ENCODE data around the gene CA5B. TPM values are rescaled to one million over a fixed set of nuclear protein-coding genes. Genes with fewer than 3 reads are reported as not detected.
"Not testable (repeated sequence)": the region's sequence is repeated elsewhere in the genome, so short reads cannot be mapped to it uniquely, and the experiment has no call there.

CA5B gene
- total and polyA plus RNA-seq, 4 donors, result 3.0 to 46.4 (median 19.7) TPM

DNA sequence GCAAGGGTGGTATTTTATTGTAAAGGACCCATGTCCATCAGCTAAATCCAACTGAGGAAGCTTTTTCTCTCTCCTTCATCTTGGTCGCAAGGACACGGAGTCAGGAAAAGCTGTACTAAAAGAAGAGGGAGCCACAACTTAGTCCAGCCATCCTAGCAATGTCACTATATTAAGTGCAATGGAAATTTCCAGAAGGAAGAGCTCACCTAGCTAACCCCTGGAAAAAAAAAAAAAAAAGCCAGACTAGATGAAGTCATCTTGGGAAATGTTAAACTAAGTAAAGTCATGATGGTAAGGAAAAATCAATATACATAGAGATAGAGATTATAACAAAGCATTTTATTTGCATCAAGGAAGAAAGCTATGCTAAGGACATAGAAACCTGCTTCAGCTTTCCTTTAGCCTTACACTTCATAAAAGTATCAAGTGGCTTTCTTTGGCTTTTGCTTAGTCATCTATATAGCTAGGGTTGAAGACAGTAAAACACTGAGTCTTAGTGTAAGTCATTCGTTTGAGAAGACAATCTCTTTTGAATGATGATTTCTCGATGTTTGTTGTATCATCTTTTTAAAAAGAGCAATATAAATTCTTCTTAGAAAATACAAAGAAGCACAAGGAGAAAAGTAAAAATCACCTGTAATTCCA, 18.6 kb upstream of the CA5B start:
- no peaks in the 10 kb centered on the region for H3K4me1 ChIP-seq (ENCODE audit: control insufficient read depth in 1 of 2, insufficient read depth in 2 of 2, low read length in 2 of 2)
- 85 to 88% methylated on average over 4 of the region's 4 CpGs for WGBS, 2 donors
- H3K9me3 ChIP-seq (ENCODE audit: control insufficient read depth, low read length), result no peaks in the 10 kb centered on the region
- no peaks in the 10 kb centered on the region for H3K36me3 ChIP-seq (ENCODE audit: control insufficient read depth in 1 of 2, insufficient read depth in 2 of 2, low read length in 1 of 2)
- no peaks in the 10 kb centered on the region for H3K27me3 ChIP-seq (ENCODE audit: control insufficient read depth in 1 of 2, insufficient read depth in 2 of 2, low read length in 1 of 2)
- H3K27ac ChIP-seq (ENCODE audit: low read depth in 1 of 2, low read length in 2 of 2), result no peak overlapping the region
- no peak overlapping the region for H3K4me3 ChIP-seq (ENCODE audit: low read length in 2 of 2)
- ATAC-seq (ENCODE audit: low FRiP score) (no peak), DNase-seq (no peak)
- intact Hi-C loops (cut with DNase I), result no loop called here

DNA sequence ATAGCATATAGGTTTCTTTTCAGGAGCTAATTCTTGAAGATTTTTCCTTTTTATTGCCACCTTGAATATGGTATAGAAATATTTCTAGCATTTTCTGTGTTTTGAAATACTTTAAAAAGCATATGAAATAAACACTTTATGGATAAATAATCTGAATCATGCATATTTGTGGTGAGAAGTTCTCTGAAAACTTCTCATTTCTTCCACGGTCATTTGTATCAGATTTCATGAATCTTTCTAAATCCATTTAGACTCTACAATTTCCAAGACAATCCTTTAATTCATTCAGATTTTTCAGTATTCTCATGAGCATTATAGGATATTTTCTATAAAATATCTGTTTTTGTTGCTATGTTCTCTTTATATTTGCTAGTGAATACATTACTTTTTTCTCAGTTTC, 16.2 kb upstream of the CA5B start:
- Histone ChIP-seq H3K4me1 (ENCODE audit: control insufficient read depth in 1 of 2, insufficient read depth in 2 of 2, low read length in 2 of 2) (no peaks in the 10 kb centered on the region), H3K4me3 (ENCODE audit: low read length in 2 of 2) (no peak overlapping the region), H3K9me3 (ENCODE audit: control insufficient read depth, low read length) (no peaks in the 10 kb centered on the region), H3K27ac (ENCODE audit: low read depth in 1 of 2, low read length in 2 of 2) (no peak overlapping the region), H3K36me3 (ENCODE audit: control insufficient read depth in 1 of 2, insufficient read depth in 2 of 2, low read length in 1 of 2) (no peaks in the 10 kb centered on the region), H3K27me3 (ENCODE audit: control insufficient read depth in 1 of 2, insufficient read depth in 2 of 2, low read length in 1 of 2) (no peaks in the 10 kb centered on the region)
- DNase-seq (no peak), ATAC-seq (ENCODE audit: low FRiP score) (no peak)
- intact Hi-C loops (cut with DNase I), result no loop called here
- 0 to 42% methylated on average over 1 of the region's 1 CpG for WGBS, 2 donors

DNA sequence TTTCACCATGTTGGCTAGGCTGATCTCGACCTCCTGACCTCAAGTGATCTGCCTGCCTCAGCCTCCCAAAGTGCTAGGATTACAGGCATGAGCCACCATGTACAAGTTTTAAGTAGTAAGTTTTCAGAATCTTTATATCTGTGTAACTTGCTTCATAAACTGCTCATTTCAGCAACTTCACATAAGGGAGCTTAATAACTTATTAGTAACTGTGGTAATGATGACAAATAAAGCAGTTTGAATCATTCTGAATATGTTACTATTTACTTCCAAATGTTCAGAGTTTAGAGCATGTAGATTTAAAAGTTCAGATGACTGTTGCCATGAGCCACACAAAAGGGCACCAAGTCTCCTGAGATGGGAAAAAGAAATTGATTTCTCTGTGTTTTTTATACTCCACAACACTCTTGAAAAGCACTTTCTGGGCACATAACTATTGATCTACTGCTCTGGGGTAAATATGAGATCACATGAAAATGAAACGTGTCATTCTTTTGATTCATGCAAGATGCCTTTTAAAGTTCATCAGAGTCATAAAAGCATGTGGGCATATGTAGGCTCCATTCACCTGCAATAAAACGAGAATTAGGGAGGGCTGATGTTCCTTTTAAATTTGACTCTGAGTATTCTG, 14.1 kb upstream of the CA5B start:
- no peaks in the 10 kb centered on the region for H3K4me1 ChIP-seq (ENCODE audit: control insufficient read depth in 1 of 2, insufficient read depth in 2 of 2, low read length in 2 of 2)
- DNase-seq (no peak), ATAC-seq (ENCODE audit: low FRiP score) (no peak)
- H3K4me3 ChIP-seq (ENCODE audit: low read length in 2 of 2), result no peak overlapping the region
- H3K27ac ChIP-seq (ENCODE audit: low read depth in 1 of 2, low read length in 2 of 2), result no peak overlapping the region
- H3K36me3 ChIP-seq (ENCODE audit: control insufficient read depth in 1 of 2, insufficient read depth in 2 of 2, low read length in 1 of 2), result no peaks in the 10 kb centered on the region
- no peaks in the 10 kb centered on the region for H3K9me3 ChIP-seq (ENCODE audit: control insufficient read depth, low read length)
- intact Hi-C loops (cut with DNase I), result no loop called here
- 88 to 91% methylated on average over 3 of the region's 3 CpGs for WGBS, 2 donors
- H3K27me3 ChIP-seq (ENCODE audit: control insufficient read depth in 1 of 2, insufficient read depth in 2 of 2, low read length in 1 of 2), result no peaks in the 10 kb centered on the region

DNA sequence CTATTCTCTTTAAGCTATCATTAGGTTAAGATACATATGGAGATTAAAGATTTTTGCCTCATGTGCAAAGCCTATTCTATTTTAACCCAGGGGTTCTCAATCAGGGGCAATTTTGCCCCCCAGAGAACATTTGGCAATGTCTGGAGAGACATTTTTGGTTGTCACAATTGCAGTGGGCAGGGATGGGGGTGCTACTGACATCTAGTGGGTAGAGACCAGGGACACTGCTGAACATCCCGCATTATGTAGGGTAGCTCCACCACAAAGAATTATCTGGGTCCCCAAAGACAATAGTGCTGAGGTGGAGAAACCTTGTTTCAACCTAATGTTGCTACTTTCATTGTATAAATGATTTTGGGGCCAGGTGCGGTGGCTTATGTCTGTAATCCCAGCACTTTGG, 13.2 kb upstream of the CA5B start:
- intact Hi-C loops (cut with DNase I), result no loop called here
- Histone ChIP-seq H3K36me3 (ENCODE audit: control insufficient read depth in 1 of 2, insufficient read depth in 2 of 2, low read length in 1 of 2) (no peaks in the 10 kb centered on the region), H3K27ac (ENCODE audit: low read depth in 1 of 2, low read length in 2 of 2) (no peak overlapping the region), H3K4me3 (ENCODE audit: low read length in 2 of 2) (no peak overlapping the region), H3K27me3 (ENCODE audit: control insufficient read depth in 1 of 2, insufficient read depth in 2 of 2, low read length in 1 of 2) (no peaks in the 10 kb centered on the region), H3K9me3 (ENCODE audit: control insufficient read depth, low read length) (no peaks in the 10 kb centered on the region), H3K4me1 (ENCODE audit: control insufficient read depth in 1 of 2, insufficient read depth in 2 of 2, low read length in 2 of 2) (no peaks in the 10 kb centered on the region)
- ATAC-seq (ENCODE audit: low FRiP score) (no peak), DNase-seq (no peak)
- 99 to 100% methylated on average over 2 of the region's 2 CpGs for WGBS, 2 donors

DNA sequence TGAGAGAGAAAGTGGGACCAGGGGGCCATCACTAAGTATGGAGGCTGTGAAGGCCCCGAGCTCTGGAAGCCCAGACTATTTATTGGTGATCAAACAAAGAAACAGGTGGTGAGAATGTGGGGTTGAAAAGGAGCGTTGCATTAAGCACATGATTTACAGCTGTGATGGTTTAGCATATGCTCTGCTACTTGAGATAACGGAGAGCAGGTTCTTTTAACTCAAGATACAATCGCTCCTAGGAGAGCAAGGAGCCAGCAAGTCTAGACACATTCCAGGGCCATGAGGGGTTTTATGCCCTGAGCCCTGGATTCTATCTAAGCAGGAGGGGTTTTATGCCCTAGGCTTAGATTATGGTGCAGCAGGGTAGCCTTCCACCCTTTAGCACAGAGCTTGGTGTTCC, 6.7 kb upstream of the CA5B start:
- H3K27me3 ChIP-seq (ENCODE audit: control insufficient read depth in 1 of 2, insufficient read depth in 2 of 2, low read length in 1 of 2); intact Hi-C loops (cut with DNase I); H3K27ac ChIP-seq (ENCODE audit: low read depth in 1 of 2, low read length in 2 of 2); H3K4me1 ChIP-seq (ENCODE audit: control insufficient read depth in 1 of 2, insufficient read depth in 2 of 2, low read length in 2 of 2); H3K4me3 ChIP-seq (ENCODE audit: low read length in 2 of 2); DNase-seq; H3K36me3 ChIP-seq (ENCODE audit: control insufficient read depth in 1 of 2, insufficient read depth in 2 of 2, low read length in 1 of 2); H3K9me3 ChIP-seq (ENCODE audit: control insufficient read depth, low read length); ATAC-seq (ENCODE audit: low FRiP score): not testable (repeated sequence)
- WGBS, 2 donors, result 84 to 93% methylated on average over 4 of the region's 4 CpGs

DNA sequence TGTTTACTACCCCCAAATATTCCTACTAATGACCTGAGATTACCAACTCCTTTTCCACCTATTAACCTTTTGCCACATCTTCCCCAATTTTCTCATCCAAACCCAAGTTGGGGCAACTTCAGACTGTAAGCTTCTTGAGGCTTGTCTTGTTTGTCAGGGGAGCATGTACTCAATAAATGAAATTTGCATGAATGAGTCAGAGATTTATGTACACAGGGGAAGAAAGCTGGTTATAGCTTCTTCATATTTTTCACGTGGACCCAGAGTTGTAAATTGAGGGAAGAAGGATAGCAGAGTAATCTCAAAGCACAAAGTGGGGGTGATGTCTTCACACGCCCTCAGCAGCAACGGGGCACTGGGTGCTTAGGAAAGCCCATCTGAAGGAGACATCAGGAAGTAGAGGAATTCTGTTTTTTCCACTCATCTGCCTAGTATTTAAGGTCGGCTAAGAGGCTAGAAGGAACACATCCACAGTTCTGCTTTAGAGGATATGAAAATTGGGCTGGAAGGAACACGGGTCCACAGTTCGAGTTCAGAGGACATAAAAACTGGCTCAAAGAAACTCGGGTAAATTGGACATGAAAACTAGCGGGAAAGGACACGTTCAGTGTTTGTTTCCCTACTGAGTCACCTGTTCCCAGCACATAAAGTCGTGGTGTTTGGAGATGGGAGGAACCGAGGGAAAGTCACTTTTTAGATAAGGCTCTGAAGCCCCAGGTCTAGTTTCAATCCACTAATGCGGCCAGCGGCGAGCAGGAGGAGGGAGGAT, 696 bp upstream of the CA5B start:
- Histone ChIP-seq H3K27me3 (ENCODE audit: control insufficient read depth in 1 of 2, insufficient read depth in 2 of 2, low read length in 1 of 2) (no peaks in the 10 kb centered on the region), H3K27ac (ENCODE audit: low read depth in 1 of 2, low read length in 2 of 2) (no peak overlapping the region), H3K4me1 (ENCODE audit: control insufficient read depth in 1 of 2, insufficient read depth in 2 of 2, low read length in 2 of 2) (no peaks in the 10 kb centered on the region), H3K9me3 (ENCODE audit: control insufficient read depth, low read length) (no peaks in the 10 kb centered on the region), H3K36me3 (ENCODE audit: control insufficient read depth in 1 of 2, insufficient read depth in 2 of 2, low read length in 1 of 2) (no peaks in the 10 kb centered on the region), H3K4me3 (ENCODE audit: low read length in 2 of 2) (peak overlapping the region in 1 of 2 donors; percentile 6)
- WGBS, 2 donors, result 3 to 22% methylated on average over 14 of the region's 14 CpGs
- ATAC-seq (ENCODE audit: low FRiP score) (no peak), DNase-seq (no peak)
- intact Hi-C loops (cut with DNase I), result no loop called here

DNA sequence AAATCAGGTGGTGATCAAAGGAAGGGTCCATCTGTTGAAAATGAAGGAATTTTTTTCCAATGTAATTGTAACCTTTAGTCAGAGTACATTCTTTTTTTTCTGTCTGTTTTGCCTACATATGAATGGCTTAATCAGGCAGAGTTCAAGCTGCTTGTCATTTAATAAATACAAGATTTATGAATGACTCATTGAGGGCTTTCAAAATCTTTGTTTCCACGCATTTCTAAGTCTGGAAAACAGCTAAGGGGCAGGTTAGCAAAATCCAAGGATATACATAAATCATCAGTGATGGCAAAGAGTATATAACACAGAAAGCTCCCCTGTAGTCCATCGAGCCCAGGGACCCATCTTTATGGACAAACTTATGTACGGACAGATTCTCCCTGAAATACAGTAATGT, 1.8 kb downstream of the CA5B start:
- H3K4me3 ChIP-seq (ENCODE audit: low read length in 2 of 2), result no peak overlapping the region
- no peak overlapping the region for H3K27ac ChIP-seq (ENCODE audit: low read depth in 1 of 2, low read length in 2 of 2)
- no peaks in the 10 kb centered on the region for H3K36me3 ChIP-seq (ENCODE audit: control insufficient read depth in 1 of 2, insufficient read depth in 2 of 2, low read length in 1 of 2)
- no peaks in the 10 kb centered on the region for H3K27me3 ChIP-seq (ENCODE audit: control insufficient read depth in 1 of 2, insufficient read depth in 2 of 2, low read length in 1 of 2)
- WGBS, 2 donors, result 68 to 88% methylated on average over 3 of the region's 3 CpGs
- H3K4me1 ChIP-seq (ENCODE audit: control insufficient read depth in 1 of 2, insufficient read depth in 2 of 2, low read length in 2 of 2), result peaks cover 0 to 2% of the 10 kb centered on the region in 2 donors
- no peaks in the 10 kb centered on the region for H3K9me3 ChIP-seq (ENCODE audit: control insufficient read depth, low read length)
- DNase-seq (no peak), ATAC-seq (ENCODE audit: low FRiP score) (no peak)
- intact Hi-C loops (cut with DNase I), result no loop called here

DNA sequence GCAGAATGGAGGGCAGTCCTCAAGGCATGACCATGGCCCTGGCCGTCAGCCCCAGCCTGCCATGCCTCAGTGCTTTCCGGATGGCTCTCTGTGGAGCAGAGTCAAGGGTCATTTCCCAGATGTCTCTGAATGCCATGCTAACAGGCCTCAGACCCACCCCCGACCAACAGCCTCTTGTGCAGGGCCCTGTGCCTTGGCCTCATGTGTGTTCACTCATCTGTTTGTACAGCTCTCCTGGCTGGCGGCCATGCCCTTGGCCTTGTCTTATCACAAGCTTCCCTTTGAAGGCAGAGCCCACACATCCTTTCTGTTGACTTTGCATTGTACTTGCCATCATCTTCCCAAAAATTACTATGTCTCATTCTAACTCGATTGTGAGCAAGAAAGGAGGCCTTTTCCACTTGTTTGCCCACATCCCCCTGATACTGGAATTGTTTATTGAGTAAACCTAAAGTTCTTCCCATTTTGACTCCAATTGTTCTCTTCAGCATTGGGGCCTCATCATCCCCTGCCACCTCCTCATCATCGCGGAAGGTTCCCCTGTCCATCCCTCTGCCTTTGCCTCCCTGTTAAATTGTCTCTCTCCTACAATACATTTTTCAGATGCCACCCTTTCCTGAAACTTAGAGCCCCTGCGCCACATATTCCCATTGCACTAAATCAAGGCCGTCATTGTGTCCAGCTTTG, 6.3 kb downstream of the CA5B start:
- Histone ChIP-seq H3K36me3 (ENCODE audit: control insufficient read depth in 1 of 2, insufficient read depth in 2 of 2, low read length in 1 of 2) (no peaks in the 10 kb centered on the region), H3K27ac (ENCODE audit: low read depth in 1 of 2, low read length in 2 of 2) (no peak overlapping the region), H3K9me3 (ENCODE audit: control insufficient read depth, low read length) (no peaks in the 10 kb centered on the region), H3K4me1 (ENCODE audit: control insufficient read depth in 1 of 2, insufficient read depth in 2 of 2, low read length in 2 of 2) (peaks cover 0 to 2% of the 10 kb centered on the region in 2 donors), H3K27me3 (ENCODE audit: control insufficient read depth in 1 of 2, insufficient read depth in 2 of 2, low read length in 1 of 2) (no peaks in the 10 kb centered on the region), H3K4me3 (ENCODE audit: low read length in 2 of 2) (no peak overlapping the region)
- intact Hi-C loops (cut with DNase I), result no loop called here
- whole genome bisulfite sequencing, 2 donors, result 69 to 82% methylated on average over 9 of the region's 9 CpGs
- DNase-seq (no peak), ATAC-seq (ENCODE audit: low FRiP score) (no peak)

Measured in aorta (tissue), 5 donors.